Breast epithelium (tissue), 3 donors: Measurements from ENCODE around the gene OR5B12.

ENCODE experiments used
- POLR2A ChIP-seq: fragments of 450-650 bp; IDR thresholded peaks from one replicate; pipeline ENCODE4 v1.6.1; 2016; ENCODE audit warnings: antibody characterized with exemption, mild to moderate bottlenecking, moderate library complexity
- POLR2AphosphoS5 ChIP-seq, 3 donors: sonication (generic); formaldehyde crosslinking; IDR thresholded peaks; one replicate each; pipeline ENCODE4 v1.6.1; 2017; ENCODE audit warnings: antibody characterized with exemption in 3 of 3
- TF ChIP-seq, protein P1 (sequence below), 3 donors: fragments of 450-650 bp; IDR thresholded peaks; one replicate each; pipeline ENCODE4 v1.5.1; 2016 to 2017; ENCODE audit warnings: antibody characterized with exemption in 3 of 3, mild to moderate bottlenecking in 3 of 3, moderate library complexity in 3 of 3

DNA sequence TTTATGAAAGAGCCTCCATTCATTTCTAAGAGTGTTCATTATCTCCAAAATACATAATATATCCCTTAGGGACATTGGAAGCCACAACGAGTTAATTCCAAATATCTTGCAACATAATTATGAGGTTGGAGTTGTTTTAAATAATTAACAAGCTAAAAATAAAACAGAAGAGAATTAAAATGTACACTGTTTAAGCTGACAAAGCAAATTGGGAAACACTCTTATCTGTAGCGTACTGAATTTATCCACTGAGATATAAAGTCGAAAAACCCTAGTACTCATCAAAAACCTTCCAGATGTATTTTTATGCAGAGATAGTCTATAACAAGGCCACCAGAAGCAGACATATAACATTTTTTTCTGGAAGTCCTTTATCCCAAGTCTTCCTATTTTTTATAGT lies 7.8 kb downstream of the OR5B12 start:
- TF ChIP-seq, protein P1, sequence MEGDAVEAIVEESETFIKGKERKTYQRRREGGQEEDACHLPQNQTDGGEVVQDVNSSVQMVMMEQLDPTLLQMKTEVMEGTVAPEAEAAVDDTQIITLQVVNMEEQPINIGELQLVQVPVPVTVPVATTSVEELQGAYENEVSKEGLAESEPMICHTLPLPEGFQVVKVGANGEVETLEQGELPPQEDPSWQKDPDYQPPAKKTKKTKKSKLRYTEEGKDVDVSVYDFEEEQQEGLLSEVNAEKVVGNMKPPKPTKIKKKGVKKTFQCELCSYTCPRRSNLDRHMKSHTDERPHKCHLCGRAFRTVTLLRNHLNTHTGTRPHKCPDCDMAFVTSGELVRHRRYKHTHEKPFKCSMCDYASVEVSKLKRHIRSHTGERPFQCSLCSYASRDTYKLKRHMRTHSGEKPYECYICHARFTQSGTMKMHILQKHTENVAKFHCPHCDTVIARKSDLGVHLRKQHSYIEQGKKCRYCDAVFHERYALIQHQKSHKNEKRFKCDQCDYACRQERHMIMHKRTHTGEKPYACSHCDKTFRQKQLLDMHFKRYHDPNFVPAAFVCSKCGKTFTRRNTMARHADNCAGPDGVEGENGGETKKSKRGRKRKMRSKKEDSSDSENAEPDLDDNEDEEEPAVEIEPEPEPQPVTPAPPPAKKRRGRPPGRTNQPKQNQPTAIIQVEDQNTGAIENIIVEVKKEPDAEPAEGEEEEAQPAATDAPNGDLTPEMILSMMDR (IDR thresholded peaks at IDR 0.05) = no peak
- TF ChIP-seq POLR2A (no peak), POLR2AphosphoS5 (IDR thresholded peaks at IDR 0.05) (no peak)
